Stimulated activated CD4-positive, alpha-beta T cell treated with anti-CD3 and anti-CD28 coated beads, Interleukin-2, amount 100 ng/mL, for 24 hours (primary cell): ENCODE results near the gene DYRK4.

ENCODE experiments used
- DNase-seq, 2 donors: peaks; one replicate each; pipeline ENCODE4 v3.0.0-alpha.2; 2020

The DYRK4 gene

GRCh38 chr12:4566474-4566873 is 4.5 kb downstream of the DYRK4 start:
- no peak for DNase-seq

GRCh38 chr12:4567073-4567881 is 5.3 kb downstream of the DYRK4 start:
- no peak for DNase-seq

GRCh38 chr12:4569261-4569660 is 7.3 kb downstream of the DYRK4 start:
- DNase-seq, result no peak

- DNase-seq, result no peak
Measured at GRCh38 chr12:4572680-4573079, 10.7 kb downstream of the DYRK4 start.

GRCh38 chr12:4579305-4580102 is 17.5 kb downstream of the DYRK4 start:
- no peak for DNase-seq

- no peak for DNase-seq
Measured at GRCh38 chr12:4580281-4580688, 18.3 kb downstream of the DYRK4 start.

- no peak for DNase-seq
Measured at GRCh38 chr12:4584281-4584680, 22.3 kb downstream of the DYRK4 start.

- no peak for DNase-seq
Measured at GRCh38 chr12:4584896-4585295, 22.9 kb downstream of the DYRK4 start.

- DNase-seq, result no peak
Measured at GRCh38 chr12:4586500-4586899, 24.5 kb downstream of the DYRK4 start.

GRCh38 chr12:4587108-4587507 is 25.1 kb downstream of the DYRK4 start:
- no peak for DNase-seq

GRCh38 chr12:4588916-4589315 is 26.9 kb downstream of the DYRK4 start:
- DNase-seq, result no peak

- no peak for DNase-seq
Measured at GRCh38 chr12:4589941-4590340, 27.9 kb downstream of the DYRK4 start.

- DNase-seq, result no peak
Measured at GRCh38 chr12:4591180-4591687, 29.2 kb downstream of the DYRK4 start.

GRCh38 chr12:4595881-4596280 is 33.9 kb downstream of the DYRK4 start:
- no peak for DNase-seq

GRCh38 chr12:4603421-4603820 is 41.4 kb downstream of the DYRK4 start:
- DNase-seq, result no peak

- no peak for DNase-seq
Measured at GRCh38 chr12:4603946-4604345, 41.9 kb downstream of the DYRK4 start.

GRCh38 chr12:4604684-4605193 is 42.7 kb downstream of the DYRK4 start:
- peak; percentile 80 to 82 for DNase-seq

- DNase-seq, result no peak
Measured at GRCh38 chr12:4607056-4607455, 45.0 kb downstream of the DYRK4 start.

- no peak for DNase-seq
Measured at GRCh38 chr12:4609071-4609470, 47.1 kb downstream of the DYRK4 start.

GRCh38 chr12:4610481-4610880 is 48.5 kb downstream of the DYRK4 start:
- DNase-seq, result no peak

- no peak for DNase-seq
Measured at GRCh38 chr12:4615667-4616066, 53.7 kb downstream of the DYRK4 start.

- no peak for DNase-seq
Measured at GRCh38 chr12:4621511-4621910, 59.5 kb downstream of the DYRK4 start.

- DNase-seq, result no peak
Measured at GRCh38 chr12:4626543-4626942, 64.5 kb downstream of the DYRK4 start.

GRCh38 chr12:4628406-4628805 is 66.4 kb downstream of the DYRK4 start:
- no peak for DNase-seq
